HepG2 (cell line): ENCODE data around the gene U2AF1L4.

Experiments
- FOXM1 ChIP-seq: sonication (generic); formaldehyde crosslinking; IDR thresholded peaks from 2 replicates; pipeline ENCODE4 v1.5.0; 2020; ENCODE audit warnings: missing genetic modification reagents
- POGK ChIP-seq: sonication (generic); formaldehyde crosslinking; conservative IDR thresholded peaks from 2 replicates; pipeline ENCODE4 v1.8.0; 2022; ENCODE audit warnings: mild to moderate bottlenecking, moderate library complexity, missing genetic modification reagents

- TF ChIP-seq POGK (CRISPR knock-in tag): no peak; the same call in 1 of the 2 replicates
- no peak for TF ChIP-seq FOXM1 (CRISPR knock-in tag)
These were observed 28.2 kb downstream of the U2AF1L4 start for GRCh38 chr19:35716801-35717664.
